Epithelial cell of esophagus (primary cell): ENCODE data around the gene NSMCE1.

Experiments
- DNase-seq: peaks from one replicate; pipeline ENCODE4 v3.0.0; 2010; ENCODE audit warnings: low read depth
- H3K4me3 ChIP-seq: 2 replicates; pipeline ENCODE4 v1.5.1; 2011; ENCODE audit warnings: mild to moderate bottlenecking, low read length, control low read depth
- TF ChIP-seq, protein P1 (sequence below): IDR thresholded peaks from 2 replicates; pipeline ENCODE4 v1.5.1; 2011; ENCODE audit warnings: low read depth, mild to moderate bottlenecking, low read length, control low read depth, inconsistent platforms; ENCODE audit not compliant: insufficient read depth; ENCODE audit errors: missing control alignments

The NSMCE1 gene

DNA sequence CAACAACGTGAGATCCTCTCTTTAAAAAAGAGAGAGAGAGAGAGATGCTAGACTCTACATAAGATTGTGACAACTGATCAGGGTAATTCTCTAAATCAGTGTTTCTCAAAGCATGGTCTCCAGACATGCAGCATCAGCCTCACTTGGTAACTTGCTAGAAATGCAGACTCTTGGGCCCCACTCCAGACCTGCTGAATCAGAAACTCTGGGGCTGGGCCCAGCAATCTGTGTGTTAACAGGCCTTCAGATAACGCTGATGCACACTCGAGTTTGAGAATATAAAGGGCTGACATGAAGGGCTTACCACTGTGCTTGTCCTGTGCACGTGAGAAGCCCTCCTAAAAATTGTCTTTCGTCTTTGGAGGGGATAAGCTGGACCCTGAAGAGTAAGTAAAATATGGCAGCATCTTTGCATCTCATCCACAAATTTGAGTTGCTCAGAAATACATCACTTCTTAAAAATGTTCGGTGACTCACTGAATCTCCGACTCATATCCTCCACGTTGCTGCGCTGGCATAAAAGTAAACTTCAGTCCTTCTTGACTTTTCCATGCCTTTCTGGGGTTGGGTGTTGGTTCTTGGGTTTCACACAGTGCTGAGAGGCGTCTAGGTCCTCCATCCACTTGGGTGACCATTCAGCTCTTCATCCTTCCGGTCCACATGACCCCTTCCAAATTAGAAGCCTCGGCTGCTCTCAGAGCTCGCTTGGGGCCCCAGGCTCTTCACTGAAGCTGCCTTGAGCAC, 91.4 kb downstream of the NSMCE1 start:
- H3K4me3 ChIP-seq = no peak overlapping the region
- DNase-seq = peak; percentile 81
- TF ChIP-seq, protein P1, sequence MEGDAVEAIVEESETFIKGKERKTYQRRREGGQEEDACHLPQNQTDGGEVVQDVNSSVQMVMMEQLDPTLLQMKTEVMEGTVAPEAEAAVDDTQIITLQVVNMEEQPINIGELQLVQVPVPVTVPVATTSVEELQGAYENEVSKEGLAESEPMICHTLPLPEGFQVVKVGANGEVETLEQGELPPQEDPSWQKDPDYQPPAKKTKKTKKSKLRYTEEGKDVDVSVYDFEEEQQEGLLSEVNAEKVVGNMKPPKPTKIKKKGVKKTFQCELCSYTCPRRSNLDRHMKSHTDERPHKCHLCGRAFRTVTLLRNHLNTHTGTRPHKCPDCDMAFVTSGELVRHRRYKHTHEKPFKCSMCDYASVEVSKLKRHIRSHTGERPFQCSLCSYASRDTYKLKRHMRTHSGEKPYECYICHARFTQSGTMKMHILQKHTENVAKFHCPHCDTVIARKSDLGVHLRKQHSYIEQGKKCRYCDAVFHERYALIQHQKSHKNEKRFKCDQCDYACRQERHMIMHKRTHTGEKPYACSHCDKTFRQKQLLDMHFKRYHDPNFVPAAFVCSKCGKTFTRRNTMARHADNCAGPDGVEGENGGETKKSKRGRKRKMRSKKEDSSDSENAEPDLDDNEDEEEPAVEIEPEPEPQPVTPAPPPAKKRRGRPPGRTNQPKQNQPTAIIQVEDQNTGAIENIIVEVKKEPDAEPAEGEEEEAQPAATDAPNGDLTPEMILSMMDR = no peak

DNA sequence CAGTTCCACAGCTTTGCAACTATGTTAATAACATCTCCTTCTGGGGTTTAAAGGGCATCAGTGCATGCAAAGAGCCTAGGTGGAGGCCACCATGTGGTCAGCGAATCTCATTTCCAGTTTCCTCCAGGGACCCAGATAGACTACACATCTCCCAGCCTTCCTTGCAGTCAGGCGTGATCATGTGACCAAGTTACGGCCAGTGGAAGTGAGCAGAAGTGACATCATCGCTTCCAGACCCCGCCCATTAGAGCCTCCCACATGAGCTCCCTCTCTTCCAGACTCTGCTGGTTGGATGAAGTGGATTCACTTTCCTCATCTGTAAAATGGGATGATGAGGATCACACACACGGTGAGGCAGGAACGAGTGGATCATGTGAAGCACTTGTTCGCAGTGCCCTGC, 92.7 kb downstream of the NSMCE1 start:
- DNase-seq = no peak
- H3K4me3 ChIP-seq = no peak overlapping the region
- TF ChIP-seq, protein P1 = no peak
